SK-N-SH treated with all-trans-retinoic acid at 6 μM for 48 hours (cell line): ENCODE results near the gene RSPH10B2.
"Not testable (repeated sequence)": the region's sequence is repeated elsewhere in the genome, so short reads cannot be mapped to it uniquely, and the experiment has no call there.

Source experiments
- ARNTL ChIP-seq: fragments of 450-650 bp; formaldehyde crosslinking; IDR thresholded peaks from 2 replicates; pipeline ENCODE4 v1.5.0; 2020; ENCODE audit warnings: low read depth, mild to moderate bottlenecking, moderate library complexity, borderline replicate concordance
- CREB5 ChIP-seq: fragments of 250-450 bp; sonication (Bioruptor Pico); IDR thresholded peaks from 2 replicates; pipeline ENCODE4 v1.5.1; 2020; ENCODE audit warnings: low read depth, mild to moderate bottlenecking, moderate library complexity
- PATZ1 ChIP-seq: fragments of 250-450 bp; sonication (Bioruptor Pico); IDR thresholded peaks from 2 replicates; pipeline ENCODE4 v1.8.0; 2020; ENCODE audit warnings: mild to moderate bottlenecking, moderate library complexity, borderline replicate concordance
- POU6F1 ChIP-seq: fragments of 250-450 bp; sonication (Bioruptor Pico); IDR thresholded peaks from 2 replicates; pipeline ENCODE4 v1.8.0; 2021; ENCODE audit warnings: low read depth, mild to moderate bottlenecking, moderate library complexity, borderline replicate concordance
- RARB ChIP-seq: fragments of 250-450 bp; sonication (Bioruptor Pico); IDR thresholded peaks from 2 replicates; pipeline ENCODE4 v1.8.0; 2021; ENCODE audit warnings: mild to moderate bottlenecking, moderate library complexity
- TOX ChIP-seq: fragments of 250-450 bp; sonication (Bioruptor Pico); IDR thresholded peaks from 2 replicates; pipeline ENCODE4 v1.8.0; 2021; ENCODE audit warnings: mild to moderate bottlenecking, moderate library complexity, borderline replicate concordance
- ZFP3 ChIP-seq: fragments of 250-450 bp; sonication (Bioruptor Pico); IDR thresholded peaks from 2 replicates; pipeline ENCODE4 v1.5.0; 2020; ENCODE audit warnings: mild to moderate bottlenecking, moderate library complexity
- ZFP30 ChIP-seq: fragments of 450-650 bp; formaldehyde crosslinking; IDR thresholded peaks from 2 replicates; pipeline ENCODE4 v1.5.0; 2022; ENCODE audit warnings: mild to moderate bottlenecking, moderate library complexity

GRCh38 chr7:6837081-6837480, 83.2 kb downstream of the RSPH10B2 start:
- TF ChIP-seq PATZ1 (CRISPR knock-in tag); ZFP30 (CRISPR knock-in tag); TOX (CRISPR knock-in tag); POU6F1 (CRISPR knock-in tag); ARNTL; RARB (CRISPR knock-in tag); CREB5 (CRISPR knock-in tag); ZFP3 (CRISPR knock-in tag): not testable (repeated sequence)
